WTC11 (cell line): ENCODE results near the gene NFIX. TPM values are rescaled to one million over a fixed set of nuclear protein-coding genes. Genes with fewer than 3 reads are reported as not detected.

Experiments
- ATAC-seq: fragments of 200-7000 bp; cut with Tn5 transposase; 2 replicates; pipeline ENCODE4 v1.10.0; 2021; ENCODE audit warnings: mild to moderate bottlenecking, moderate library complexity
- CTCF ChIA-PET: fragments of 300-600 bp; sonication (Branson Sonifier 250); formaldehyde crosslinking; loops from one replicate; lab custom pipeline; 2021; ENCODE audit warnings: antibody characterized with exemption; lab: Charles Lee
- POLR2A ChIA-PET: fragments of 350-600 bp; sonication (Branson Sonifier 250); formaldehyde crosslinking; loops from one replicate; lab custom pipeline; 2021; ENCODE audit warnings: antibody characterized with exemption; lab: Charles Lee
- DNase-seq: peaks from one replicate; pipeline ENCODE4 v3.0.0; 2021; ENCODE audit warnings: low spot score
- H3K27ac Mint-ChIP-seq: 2 replicates; pipeline ENCODE4 v1.8.0; 2021; ENCODE audit warnings: mixed read lengths
- H3K27me3 Mint-ChIP-seq: 2 replicates; pipeline ENCODE4 v1.8.0; 2021; ENCODE audit warnings: low read depth, mild to moderate bottlenecking, moderate library complexity, mixed read lengths
- H3K36me3 Mint-ChIP-seq: 2 replicates; pipeline ENCODE4 v1.8.0; 2021; ENCODE audit warnings: mixed read lengths
- H3K4me1 Mint-ChIP-seq: 2 replicates; pipeline ENCODE4 v1.8.0; 2022; ENCODE audit warnings: mixed read lengths
- H3K4me3 Mint-ChIP-seq: 2 replicates; pipeline ENCODE4 v1.8.0; 2021; ENCODE audit warnings: mild to moderate bottlenecking, moderate library complexity, mixed read lengths
- H3K9me3 Mint-ChIP-seq: 2 replicates; pipeline ENCODE4 v1.8.0; 2021; ENCODE audit warnings: mixed read lengths
- GABPB1 ChIP-seq: sonication (generic); formaldehyde crosslinking; IDR thresholded peaks from 2 replicates; pipeline ENCODE4 v1.8.1; 2023; ENCODE audit warnings: mild to moderate bottlenecking, missing genetic modification reagents
- GRHL2 ChIP-seq: fragments of 250-450 bp; sonication (Bioruptor Pico); IDR thresholded peaks from 2 replicates; pipeline ENCODE4 v1.8.0; 2022; ENCODE audit warnings: mild to moderate bottlenecking, moderate library complexity; ENCODE audit not compliant: insufficient replicate concordance, severe bottlenecking
- NFATC4 ChIP-seq: fragments of 250-450 bp; sonication (Bioruptor Pico); IDR thresholded peaks from 2 replicates; pipeline ENCODE4 v1.9.0; 2021; ENCODE audit warnings: mild to moderate bottlenecking
- NFYB ChIP-seq: sonication (generic); formaldehyde crosslinking; conservative IDR thresholded peaks from 2 replicates; pipeline ENCODE4 v1.8.0; 2022; ENCODE audit warnings: low read depth, missing genetic modification reagents
- TCF7 ChIP-seq: sonication (generic); formaldehyde crosslinking; IDR thresholded peaks from 2 replicates; pipeline ENCODE4 v1.8.0; 2022; ENCODE audit warnings: mild to moderate bottlenecking, low read depth, missing genetic modification reagents, moderate library complexity
- total RNA-seq: library from RNA; stranded (reverse); gene quantifications from 3 replicates; pipeline ENCODE4 v1.2.3, GENCODE V29; 2021
- TF ChIP-seq, protein P1 (sequence below): fragments of 250-450 bp; sonication (Bioruptor Pico); IDR thresholded peaks from 2 replicates; pipeline ENCODE4 v2.1.2; 2022; ENCODE audit warnings: mild to moderate bottlenecking, moderate library complexity
- TF ChIP-seq, protein P2 (sequence below): sonication (generic); formaldehyde crosslinking; IDR thresholded peaks from 2 replicates; pipeline ENCODE4 v1.8.1; 2023; ENCODE audit warnings: mild to moderate bottlenecking, missing genetic modification reagents, moderate library complexity
- TF ChIP-seq, protein P3 (sequence below): sonication (generic); formaldehyde crosslinking; IDR thresholded peaks from 2 replicates; pipeline ENCODE4 v1.8.1; 2022; ENCODE audit warnings: mild to moderate bottlenecking, moderate library complexity, missing genetic modification reagents
- TF ChIP-seq, protein P4 (sequence below): sonication (generic); formaldehyde crosslinking; IDR thresholded peaks from 2 replicates; pipeline ENCODE4 v1.8.1; 2022; ENCODE audit warnings: mild to moderate bottlenecking, missing genetic modification reagents, moderate library complexity, borderline replicate concordance
- TF ChIP-seq, protein P5 (sequence below): sonication (generic); formaldehyde crosslinking; IDR thresholded peaks from 2 replicates; pipeline ENCODE4 v1.8.0; 2022; ENCODE audit warnings: mild to moderate bottlenecking, missing genetic modification reagents
- TF ChIP-seq, protein P6 (sequence below): sonication (generic); formaldehyde crosslinking; IDR thresholded peaks from 2 replicates; pipeline ENCODE4 v1.8.1; 2022; ENCODE audit warnings: low read depth, mild to moderate bottlenecking, moderate library complexity, missing genetic modification reagents, borderline replicate concordance
- TF ChIP-seq, protein P7 (sequence below): sonication (generic); formaldehyde crosslinking; IDR thresholded peaks from 2 replicates; pipeline ENCODE4 v1.8.1; 2023; ENCODE audit warnings: mild to moderate bottlenecking, moderate library complexity, missing genetic modification reagents
- TF ChIP-seq, protein P8 (sequence below): fragments of 200-600 bp; IDR thresholded peaks from 2 replicates; pipeline ENCODE4 v1.8.0; 2022; ENCODE audit warnings: antibody characterized with exemption

Gene NFIX
- total RNA-seq, 1 experiment from 2014 or later, result 1.4 TPM

DNA sequence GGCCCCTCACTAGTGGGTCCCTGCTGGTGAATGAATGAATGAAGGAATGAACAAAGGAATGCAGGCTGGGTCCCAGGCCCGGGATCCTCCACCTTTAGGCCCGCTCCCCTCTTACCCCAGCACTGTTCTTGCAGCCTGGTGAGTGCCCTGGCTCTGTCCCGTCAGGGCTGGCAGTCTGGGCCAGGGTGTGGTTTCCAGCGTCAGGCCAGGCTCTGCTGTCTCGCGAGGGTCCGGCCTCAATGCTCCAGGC is 107.1 kb downstream of the NFIX start (continued):
- TF ChIP-seq, protein P1, sequence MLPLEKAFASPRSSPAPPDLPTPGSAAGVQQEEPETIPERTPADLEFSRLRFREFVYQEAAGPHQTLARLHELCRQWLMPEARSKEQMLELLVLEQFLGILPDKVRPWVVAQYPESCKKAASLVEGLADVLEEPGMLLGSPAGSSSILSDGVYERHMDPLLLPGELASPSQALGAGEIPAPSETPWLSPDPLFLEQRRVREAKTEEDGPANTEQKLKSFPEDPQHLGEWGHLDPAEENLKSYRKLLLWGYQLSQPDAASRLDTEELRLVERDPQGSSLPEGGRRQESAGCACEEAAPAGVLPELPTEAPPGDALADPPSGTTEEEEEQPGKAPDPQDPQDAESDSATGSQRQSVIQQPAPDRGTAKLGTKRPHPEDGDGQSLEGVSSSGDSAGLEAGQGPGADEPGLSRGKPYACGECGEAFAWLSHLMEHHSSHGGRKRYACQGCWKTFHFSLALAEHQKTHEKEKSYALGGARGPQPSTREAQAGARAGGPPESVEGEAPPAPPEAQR, result no peak
- TF ChIP-seq NFATC4 (CRISPR knock-in tag), result no peak
- TF ChIP-seq, protein P2, sequence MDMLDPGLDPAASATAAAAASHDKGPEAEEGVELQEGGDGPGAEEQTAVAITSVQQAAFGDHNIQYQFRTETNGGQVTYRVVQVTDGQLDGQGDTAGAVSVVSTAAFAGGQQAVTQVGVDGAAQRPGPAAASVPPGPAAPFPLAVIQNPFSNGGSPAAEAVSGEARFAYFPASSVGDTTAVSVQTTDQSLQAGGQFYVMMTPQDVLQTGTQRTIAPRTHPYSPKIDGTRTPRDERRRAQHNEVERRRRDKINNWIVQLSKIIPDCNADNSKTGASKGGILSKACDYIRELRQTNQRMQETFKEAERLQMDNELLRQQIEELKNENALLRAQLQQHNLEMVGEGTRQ (CRISPR knock-in tag), result no peak

DNA sequence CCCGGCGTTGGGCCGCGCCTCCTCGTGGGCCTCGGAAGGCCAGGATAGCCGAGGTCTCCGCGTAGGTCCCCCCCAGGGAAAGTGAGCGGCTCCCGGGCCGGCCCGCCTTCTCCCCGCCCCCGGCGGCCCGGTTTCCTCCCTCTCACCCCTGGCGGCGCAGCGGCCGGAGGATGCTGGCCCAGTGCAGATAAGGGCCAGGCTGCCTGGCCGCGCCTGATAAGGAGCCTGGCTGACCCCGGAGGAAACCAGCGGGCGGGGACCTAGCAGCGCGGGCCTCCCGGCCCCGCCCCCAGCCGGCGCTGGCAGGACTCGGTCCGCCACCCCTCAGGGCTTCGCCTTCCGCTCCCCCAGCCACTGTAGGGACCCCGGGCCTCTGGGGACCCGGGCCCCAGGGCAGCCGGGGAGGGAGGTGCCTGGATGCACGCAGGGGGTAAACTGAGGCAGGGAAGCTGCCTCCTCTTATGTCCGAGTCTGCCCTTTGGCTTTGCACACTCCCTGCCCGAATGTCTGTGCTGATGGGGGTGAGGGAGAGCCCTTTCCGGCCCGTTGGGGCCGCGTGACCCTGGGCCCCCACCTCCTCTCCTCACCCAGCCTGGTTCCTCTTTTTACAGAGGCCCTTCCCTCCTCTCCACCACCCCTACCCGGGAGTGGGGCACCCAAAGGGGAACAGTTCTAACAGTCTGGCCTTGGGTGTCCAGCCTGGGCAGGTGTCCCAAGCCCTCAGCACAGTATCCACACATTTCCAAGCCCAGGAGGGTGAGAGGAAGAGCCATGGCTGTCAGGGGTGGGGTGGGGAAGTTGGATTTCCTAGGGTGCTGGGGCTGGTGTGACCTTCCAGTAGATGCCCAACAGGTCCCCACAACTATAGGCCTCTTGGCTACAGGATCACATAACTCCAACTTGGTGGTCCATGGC is 107.6 kb downstream of the NFIX start, which contains the start of gene LYL1:
Gene LYL1, minus strand, starts transcription at position 193 of the 915 bp plus-strand sequence. CDS start 1,687 bp downstream, outside the sequence.
- peak; percentile 47 for ATAC-seq
- H3K9me3 Mint-ChIP-seq, result no peaks in the 10 kb centered on the region
- no peak within 1 kb of the TSS for H3K27ac Mint-ChIP-seq
- peaks cover 5% of the 10 kb centered on the region; the same call in 1 of the 2 replicates for H3K36me3 Mint-ChIP-seq
- peaks cover 45% of the 10 kb centered on the region for H3K27me3 Mint-ChIP-seq
- CTCF ChIA-PET, result interaction anchor here (2.0 to 3.9 kb wide), 4 partner anchors 43 to 138 kb away, joined by 5 to 36 read pairs (median 25); no protein-coding TSS in a partner anchor
- TF ChIP-seq NFYB (CRISPR knock-in tag), result no peak
- TF ChIP-seq, protein P3, sequence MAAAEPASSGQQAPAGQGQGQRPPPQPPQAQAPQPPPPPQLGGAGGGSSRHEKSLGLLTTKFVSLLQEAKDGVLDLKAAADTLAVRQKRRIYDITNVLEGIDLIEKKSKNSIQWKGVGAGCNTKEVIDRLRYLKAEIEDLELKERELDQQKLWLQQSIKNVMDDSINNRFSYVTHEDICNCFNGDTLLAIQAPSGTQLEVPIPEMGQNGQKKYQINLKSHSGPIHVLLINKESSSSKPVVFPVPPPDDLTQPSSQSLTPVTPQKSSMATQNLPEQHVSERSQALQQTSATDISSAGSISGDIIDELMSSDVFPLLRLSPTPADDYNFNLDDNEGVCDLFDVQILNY, result 0 out of 2 replicates have a peak, but pooled peaks have one; percentile 34
- 0 out of 2 replicates have a peak, but pooled peaks have one; percentile 15 for TF ChIP-seq GABPB1 (CRISPR knock-in tag)
- TF ChIP-seq, all 79 proteins: peak for 2
- DNase-seq, result peak; percentile 67
- Mint-ChIP-seq H3K4me1 (peaks cover 10% of the 10 kb centered on the region), H3K4me3 (peak within 1 kb of the TSS; percentile 49)
- POLR2A ChIA-PET, result interaction anchor here (0.6 kb wide), 1 partner anchor 195 kb away, joined by 4 read pairs; no protein-coding TSS in a partner anchor

DNA sequence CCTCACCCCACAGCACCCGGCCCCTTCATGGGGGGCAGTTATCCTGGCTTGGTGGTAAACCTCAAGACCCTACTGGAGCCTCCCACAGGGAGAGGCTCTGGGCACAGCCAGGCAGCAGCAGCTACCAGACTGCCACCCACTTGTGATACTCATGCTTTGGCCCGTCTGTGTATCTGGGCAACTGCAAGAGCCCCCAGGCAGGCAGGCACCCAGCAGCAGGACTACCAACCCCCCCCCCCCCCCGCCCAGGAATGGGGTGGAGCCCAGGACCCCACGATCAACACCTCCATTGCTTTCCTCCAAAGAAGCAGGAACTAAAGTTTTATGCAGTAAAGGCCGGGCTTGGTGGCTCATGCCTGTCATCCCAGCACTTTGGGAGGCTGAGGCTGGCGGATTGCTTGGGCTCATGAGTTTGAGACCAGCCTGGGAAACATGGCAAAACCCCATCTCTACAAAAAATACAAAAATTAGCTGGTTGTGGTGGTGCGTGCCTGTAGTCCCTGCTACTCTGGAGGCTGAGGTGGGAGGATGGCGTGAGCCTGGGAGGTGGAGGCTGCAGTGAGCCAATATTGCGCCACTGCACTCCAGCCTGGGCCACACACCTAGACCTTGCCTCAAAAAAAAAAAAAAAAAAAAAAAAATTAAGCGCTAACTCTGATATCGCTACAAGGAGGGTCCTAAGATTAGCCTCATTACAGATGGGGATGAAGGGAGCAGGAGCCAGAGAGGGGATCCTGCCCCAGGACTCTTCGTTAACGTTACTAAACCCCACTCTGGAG is 108.5 kb downstream of the NFIX start:
- peaks cover 37% of the 10 kb centered on the region for H3K27me3 Mint-ChIP-seq
- H3K27ac Mint-ChIP-seq, result no peak overlapping the region
- POLR2A ChIA-PET, result interaction anchor here (1.0 to 1.4 kb wide), 2 partner anchors 14 to 126 kb away, joined by 3 to 7 read pairs; partner anchors contain the start of gene NACC1
- CTCF ChIA-PET, result interaction anchor here (0.5 to 3.4 kb wide), 18 partner anchors 9 to 148 kb away, joined by 3 to 34 read pairs (median 6); partner anchors contain the start of genes NACC1 and TRMT1
- no peak overlapping the region for H3K4me3 Mint-ChIP-seq
- no peak for DNase-seq
- ATAC-seq, result no peak
- peaks cover 5% of the 10 kb centered on the region; the same call in 1 of the 2 replicates for H3K36me3 Mint-ChIP-seq
- no peaks in the 10 kb centered on the region for H3K9me3 Mint-ChIP-seq
- TF ChIP-seq GRHL2 (CRISPR knock-in tag) (no peak), TCF7 (CRISPR knock-in tag) (no peak)
- TF ChIP-seq, protein P4, sequence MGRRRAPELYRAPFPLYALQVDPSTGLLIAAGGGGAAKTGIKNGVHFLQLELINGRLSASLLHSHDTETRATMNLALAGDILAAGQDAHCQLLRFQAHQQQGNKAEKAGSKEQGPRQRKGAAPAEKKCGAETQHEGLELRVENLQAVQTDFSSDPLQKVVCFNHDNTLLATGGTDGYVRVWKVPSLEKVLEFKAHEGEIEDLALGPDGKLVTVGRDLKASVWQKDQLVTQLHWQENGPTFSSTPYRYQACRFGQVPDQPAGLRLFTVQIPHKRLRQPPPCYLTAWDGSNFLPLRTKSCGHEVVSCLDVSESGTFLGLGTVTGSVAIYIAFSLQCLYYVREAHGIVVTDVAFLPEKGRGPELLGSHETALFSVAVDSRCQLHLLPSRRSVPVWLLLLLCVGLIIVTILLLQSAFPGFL (CRISPR knock-in tag), result no peak
- TF ChIP-seq, protein P5, sequence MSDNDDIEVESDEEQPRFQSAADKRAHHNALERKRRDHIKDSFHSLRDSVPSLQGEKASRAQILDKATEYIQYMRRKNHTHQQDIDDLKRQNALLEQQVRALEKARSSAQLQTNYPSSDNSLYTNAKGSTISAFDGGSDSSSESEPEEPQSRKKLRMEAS (CRISPR knock-in tag), result no peak
- H3K4me1 Mint-ChIP-seq, result peaks cover 8% of the 10 kb centered on the region

DNA sequence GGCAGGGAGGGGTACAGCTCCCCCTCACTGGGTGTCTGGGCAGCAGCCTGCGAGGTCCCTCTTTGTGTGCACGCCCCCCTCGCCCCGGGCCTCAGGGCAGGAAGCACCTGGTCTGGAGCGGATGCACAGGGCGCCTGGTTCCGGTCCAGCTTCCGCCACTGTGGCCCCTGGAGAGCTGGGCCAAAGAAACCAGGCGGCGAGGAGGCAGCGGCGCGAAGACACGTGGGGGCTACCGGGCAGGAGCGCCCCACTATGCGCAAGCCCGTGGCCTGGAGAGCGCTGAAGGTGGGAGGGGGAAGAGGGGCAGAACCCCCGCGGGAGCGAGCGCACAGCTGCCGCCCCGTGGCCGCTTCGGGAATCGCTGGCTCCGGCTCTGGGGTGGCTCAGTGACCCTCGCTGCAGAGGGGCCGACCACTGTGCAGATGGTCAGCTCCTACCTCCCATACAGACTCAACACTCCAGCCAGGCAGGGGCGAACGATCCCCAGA is 109.1 kb downstream of the NFIX start:
- peak; percentile 57 for ATAC-seq
- POLR2A ChIA-PET, result interaction anchor here (0.6 to 1.4 kb wide), 5 partner anchors 10 to 299 kb away, joined by 3 to 7 read pairs (median 4); partner anchors contain the start of genes IER2, NACC1 and STX10
- H3K9me3 Mint-ChIP-seq, result no peaks in the 10 kb centered on the region
- H3K4me3 Mint-ChIP-seq, result no peak overlapping the region
- TF ChIP-seq, protein P6, sequence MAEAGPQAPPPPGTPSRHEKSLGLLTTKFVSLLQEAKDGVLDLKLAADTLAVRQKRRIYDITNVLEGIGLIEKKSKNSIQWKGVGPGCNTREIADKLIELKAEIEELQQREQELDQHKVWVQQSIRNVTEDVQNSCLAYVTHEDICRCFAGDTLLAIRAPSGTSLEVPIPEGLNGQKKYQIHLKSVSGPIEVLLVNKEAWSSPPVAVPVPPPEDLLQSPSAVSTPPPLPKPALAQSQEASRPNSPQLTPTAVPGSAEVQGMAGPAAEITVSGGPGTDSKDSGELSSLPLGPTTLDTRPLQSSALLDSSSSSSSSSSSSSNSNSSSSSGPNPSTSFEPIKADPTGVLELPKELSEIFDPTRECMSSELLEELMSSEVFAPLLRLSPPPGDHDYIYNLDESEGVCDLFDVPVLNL (CRISPR knock-in tag), result no peak
- TF ChIP-seq, protein P7, sequence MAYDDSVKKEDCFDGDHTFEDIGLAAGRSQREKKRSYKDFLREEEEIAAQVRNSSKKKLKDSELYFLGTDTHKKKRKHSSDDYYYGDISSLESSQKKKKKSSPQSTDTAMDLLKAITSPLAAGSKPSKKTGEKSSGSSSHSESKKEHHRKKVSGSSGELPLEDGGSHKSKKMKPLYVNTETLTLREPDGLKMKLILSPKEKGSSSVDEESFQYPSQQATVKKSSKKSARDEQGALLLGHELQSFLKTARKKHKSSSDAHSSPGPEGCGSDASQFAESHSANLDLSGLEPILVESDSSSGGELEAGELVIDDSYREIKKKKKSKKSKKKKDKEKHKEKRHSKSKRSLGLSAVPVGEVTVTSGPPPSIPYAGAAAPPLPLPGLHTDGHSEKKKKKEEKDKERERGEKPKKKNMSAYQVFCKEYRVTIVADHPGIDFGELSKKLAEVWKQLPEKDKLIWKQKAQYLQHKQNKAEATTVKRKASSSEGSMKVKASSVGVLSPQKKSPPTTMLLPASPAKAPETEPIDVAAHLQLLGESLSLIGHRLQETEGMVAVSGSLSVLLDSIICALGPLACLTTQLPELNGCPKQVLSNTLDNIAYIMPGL (CRISPR knock-in tag), result peak; percentile 77; the same call in 1 of the 2 replicates
- TF ChIP-seq, protein P8, sequence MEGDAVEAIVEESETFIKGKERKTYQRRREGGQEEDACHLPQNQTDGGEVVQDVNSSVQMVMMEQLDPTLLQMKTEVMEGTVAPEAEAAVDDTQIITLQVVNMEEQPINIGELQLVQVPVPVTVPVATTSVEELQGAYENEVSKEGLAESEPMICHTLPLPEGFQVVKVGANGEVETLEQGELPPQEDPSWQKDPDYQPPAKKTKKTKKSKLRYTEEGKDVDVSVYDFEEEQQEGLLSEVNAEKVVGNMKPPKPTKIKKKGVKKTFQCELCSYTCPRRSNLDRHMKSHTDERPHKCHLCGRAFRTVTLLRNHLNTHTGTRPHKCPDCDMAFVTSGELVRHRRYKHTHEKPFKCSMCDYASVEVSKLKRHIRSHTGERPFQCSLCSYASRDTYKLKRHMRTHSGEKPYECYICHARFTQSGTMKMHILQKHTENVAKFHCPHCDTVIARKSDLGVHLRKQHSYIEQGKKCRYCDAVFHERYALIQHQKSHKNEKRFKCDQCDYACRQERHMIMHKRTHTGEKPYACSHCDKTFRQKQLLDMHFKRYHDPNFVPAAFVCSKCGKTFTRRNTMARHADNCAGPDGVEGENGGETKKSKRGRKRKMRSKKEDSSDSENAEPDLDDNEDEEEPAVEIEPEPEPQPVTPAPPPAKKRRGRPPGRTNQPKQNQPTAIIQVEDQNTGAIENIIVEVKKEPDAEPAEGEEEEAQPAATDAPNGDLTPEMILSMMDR, result peak; percentile 73
- CTCF ChIA-PET, result interaction anchor here (0.5 to 3.4 kb wide), 22 partner anchors 9 to 523 kb away, joined by 3 to 34 read pairs (median 5); partner anchors contain the start of genes NACC1 and TRMT1
- H3K36me3 Mint-ChIP-seq, result peaks cover 5% of the 10 kb centered on the region; the same call in 1 of the 2 replicates
- H3K27me3 Mint-ChIP-seq, result peaks cover 30% of the 10 kb centered on the region
- peaks cover 4% of the 10 kb centered on the region for H3K4me1 Mint-ChIP-seq
- no peak overlapping the region; the same call in 1 of the 2 replicates for H3K27ac Mint-ChIP-seq
- peak; percentile 82 for DNase-seq
